ENCODE data around the gene MYL5.
"Not testable (repeated sequence)": the region's sequence is repeated elsewhere in the genome, so short reads cannot be mapped to it uniquely, and the experiment has no call there.

MYL5 gene

DNA sequence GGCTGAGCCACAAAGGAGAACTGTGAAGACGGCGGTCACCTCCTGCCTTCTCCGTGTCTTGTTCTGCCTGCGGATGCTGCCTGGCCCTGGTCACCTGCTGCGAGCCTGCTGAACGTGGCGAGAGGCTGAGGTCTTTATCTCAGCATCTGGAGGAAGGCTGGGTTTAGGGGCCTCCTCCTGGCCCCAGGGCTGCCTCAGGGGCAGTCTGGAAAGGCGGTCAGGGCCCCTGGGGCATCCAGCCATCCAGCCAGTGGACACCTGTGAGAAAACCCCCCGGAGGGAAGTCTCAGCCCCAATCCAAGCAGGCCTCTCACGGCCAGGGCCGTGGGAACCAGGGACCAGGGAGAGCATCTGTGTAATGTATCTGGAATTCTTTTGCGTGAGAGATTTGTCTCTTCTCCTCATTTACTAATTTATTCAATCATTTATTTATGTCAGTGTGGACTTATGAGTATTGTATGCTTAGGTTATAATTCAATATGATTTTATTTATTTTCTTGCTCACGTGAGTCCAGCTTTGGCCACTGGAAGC is 37.6 kb upstream of the MYL5 start:
- DNase-seq: no peak

DNA sequence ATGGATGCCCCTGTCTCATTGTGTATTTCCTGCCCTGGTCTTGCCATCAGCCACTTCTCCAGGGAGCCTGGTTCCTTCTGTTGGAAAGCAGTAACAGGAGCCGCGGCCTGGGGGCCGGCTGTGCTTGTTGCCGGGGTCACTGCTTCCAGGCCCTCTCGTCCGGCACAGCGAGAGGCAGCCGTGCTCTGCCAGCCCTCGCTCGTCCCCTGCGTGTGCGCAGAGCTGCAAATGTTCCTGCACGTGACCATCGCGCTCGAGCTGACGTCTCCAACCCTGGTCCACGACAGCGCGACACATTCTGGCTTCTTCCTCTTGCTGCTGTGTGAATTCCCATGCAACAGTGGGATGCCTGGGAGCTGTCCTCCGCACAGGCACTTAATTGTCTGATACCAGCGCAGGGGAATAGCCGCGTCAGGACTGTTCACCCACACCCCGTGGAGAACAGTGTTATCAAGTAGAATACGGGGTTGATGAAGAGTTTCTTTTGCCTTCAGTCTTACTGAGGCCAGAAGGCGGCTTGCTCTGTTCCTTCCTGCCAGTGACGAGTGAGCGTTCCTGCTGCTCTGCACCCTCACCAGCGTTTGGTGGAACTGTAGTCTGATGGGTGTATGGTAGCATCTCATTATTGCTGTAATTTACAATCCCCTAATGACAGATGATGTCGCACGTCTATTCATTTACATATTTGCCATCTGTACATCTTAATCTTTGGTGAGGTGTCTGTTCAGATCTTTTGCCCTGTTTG is 36.6 kb upstream of the MYL5 start:
- DNase-seq: no peak

DNA sequence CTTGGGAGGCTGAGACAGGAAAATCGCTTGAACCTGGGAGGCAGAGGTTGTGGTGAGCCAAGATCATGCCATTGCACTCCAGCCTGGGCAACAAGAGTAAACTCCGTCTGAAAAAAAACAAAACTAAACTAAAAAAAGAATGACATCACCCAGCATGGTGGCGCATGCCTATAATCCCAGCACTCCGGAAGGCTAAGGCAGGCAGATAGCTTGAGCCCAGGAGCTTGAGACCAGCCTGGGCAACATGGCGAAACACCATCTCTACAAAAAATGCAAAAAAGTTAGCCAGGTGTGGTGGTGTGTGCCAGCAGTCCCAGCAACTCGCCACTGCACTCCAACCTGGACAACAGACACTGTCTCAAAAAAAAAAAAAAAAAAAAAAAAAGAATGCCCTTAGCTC is 32.0 kb upstream of the MYL5 start:
- not testable (repeated sequence) for DNase-seq

DNA sequence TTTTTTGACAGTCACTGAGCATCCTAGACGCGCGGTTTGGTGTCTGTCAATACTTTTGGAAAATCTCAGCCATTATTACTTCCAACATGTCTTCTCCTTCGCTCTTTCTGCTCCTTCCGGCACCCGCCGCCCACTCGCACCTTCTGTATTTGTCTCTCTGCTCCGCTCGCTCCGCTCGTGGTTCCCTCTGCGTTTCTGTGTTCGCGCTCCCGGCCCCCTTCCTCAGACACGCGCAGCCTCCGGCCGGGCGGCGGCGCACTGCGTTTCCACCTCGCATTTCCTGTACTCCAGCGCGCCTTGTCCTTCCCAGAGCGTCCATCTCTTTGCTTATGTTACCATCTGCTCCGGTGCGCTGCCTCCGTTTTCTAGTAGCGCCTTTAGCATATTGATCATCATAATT is 27.9 kb upstream of the MYL5 start:
- DNase-seq: no peak

DNA sequence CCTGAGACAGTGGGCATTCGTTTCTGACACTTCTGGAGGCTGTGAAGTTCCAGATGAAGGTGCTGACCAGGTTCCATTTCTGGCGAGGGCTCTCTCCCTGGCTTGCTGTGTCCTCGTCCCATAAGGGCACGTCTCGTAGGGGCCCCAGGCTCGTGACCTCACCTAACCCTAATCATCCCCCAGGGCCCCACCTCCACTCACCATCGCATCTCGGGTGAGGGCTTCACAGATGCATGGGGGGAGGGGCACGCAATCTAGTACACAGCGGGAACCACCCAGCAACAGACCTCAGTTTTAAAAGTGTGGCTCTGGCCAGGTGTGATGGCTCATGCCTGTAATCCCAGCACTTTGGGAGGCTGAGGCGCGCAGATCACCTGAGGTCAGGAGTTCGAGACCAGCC is 26.9 kb upstream of the MYL5 start:
- no peak for DNase-seq

DNA sequence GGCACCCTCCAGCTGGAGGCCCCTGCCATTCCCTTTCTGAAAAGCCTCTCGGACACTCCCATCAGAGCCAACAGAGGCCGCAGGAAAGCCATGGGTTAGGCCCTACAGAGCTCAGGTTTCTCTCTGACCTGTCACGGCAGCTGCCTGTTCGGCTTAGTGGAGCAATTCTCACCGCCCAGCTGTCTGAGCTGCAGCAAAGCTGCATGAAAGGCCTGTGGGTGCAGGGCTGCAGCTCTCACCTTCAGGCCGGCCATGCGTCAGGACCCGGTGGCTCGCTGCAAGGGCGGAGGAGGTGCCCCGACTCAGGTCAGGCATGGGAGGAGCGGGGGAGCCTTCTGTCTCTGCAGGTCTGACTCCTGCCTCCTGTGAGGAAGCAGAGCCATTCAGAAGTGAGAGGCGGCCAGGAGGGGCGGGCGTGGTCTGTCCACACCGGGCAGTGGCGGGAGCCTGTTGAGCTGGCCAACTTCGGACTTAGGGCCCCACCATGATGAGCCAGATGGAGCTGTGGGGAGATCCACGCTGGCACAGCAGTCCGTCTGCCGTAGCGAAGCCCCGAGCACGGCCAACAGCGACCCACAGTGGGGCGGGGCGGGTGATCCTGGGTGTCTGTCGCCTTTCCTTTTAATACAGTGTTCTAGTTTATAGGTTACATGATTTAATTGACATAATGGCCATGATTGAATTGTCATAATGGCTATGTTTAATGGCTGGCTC is 25.6 kb upstream of the MYL5 start:
- no peak for DNase-seq

DNA sequence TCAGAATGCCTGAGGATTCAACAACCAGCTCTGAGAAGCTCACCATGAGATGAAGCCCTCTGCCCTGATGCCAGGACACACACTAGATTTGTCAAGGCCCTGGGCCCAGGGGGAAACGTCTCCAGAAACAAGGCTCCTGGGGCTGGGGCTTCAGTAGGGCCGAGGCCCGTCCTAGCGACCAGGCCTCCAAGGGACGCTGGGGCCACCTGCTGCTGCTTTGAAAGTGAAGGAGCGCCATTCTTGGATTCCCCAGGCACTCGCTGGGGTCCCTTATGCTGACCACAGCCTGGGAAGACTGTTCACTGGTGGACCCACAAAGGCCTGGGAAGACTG is 25.1 kb upstream of the MYL5 start:
- DNase-seq: no peak

DNA sequence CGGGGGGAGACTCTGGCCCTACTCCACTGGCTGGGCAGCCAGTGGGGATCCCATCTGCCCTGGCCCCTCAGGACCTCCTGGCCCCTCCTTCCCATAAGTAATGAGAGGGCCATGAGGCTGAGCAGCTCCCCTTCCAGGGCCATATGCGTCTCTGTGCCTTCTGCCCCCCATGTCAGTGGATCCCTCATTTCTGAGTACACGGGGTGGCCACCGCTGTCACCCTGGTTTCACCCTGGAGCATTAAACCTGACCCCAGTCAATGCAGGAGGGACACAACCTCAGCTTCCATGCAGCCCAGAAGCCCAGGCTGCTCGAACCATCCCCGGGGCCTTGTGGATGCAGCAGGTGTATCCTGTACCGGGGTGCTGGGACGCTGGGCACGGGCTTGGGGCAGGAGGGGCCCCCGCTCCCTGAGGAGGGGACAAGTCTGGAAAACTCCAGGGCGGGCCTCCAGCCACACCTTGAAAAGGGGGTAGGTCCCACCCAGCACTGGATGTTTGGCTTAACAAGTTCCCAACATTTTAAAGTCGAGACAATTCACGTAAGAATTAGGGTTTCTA is 24.5 kb upstream of the MYL5 start:
- DNase-seq: no peak

DNA sequence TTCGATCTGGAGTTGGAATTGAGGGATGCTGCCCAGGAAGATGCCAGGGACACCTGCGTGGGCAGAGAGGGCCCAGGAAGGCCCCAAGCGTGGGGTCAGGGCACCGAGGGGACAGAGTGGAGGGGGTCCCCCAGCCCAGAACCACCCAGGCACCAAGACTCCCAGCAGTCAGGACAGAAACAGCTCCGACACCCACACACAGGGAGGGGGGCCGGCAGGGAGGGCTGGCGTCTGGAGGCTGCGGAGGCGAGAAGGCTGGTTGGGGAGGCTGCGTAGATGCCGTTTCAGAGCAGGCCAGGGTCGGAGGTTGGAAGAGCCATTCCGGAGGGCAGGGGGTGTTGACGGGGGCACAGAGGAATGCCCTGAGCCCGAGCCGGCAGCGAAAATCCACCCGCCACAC is 23.9 kb upstream of the MYL5 start:
- no peak for DNase-seq

DNA sequence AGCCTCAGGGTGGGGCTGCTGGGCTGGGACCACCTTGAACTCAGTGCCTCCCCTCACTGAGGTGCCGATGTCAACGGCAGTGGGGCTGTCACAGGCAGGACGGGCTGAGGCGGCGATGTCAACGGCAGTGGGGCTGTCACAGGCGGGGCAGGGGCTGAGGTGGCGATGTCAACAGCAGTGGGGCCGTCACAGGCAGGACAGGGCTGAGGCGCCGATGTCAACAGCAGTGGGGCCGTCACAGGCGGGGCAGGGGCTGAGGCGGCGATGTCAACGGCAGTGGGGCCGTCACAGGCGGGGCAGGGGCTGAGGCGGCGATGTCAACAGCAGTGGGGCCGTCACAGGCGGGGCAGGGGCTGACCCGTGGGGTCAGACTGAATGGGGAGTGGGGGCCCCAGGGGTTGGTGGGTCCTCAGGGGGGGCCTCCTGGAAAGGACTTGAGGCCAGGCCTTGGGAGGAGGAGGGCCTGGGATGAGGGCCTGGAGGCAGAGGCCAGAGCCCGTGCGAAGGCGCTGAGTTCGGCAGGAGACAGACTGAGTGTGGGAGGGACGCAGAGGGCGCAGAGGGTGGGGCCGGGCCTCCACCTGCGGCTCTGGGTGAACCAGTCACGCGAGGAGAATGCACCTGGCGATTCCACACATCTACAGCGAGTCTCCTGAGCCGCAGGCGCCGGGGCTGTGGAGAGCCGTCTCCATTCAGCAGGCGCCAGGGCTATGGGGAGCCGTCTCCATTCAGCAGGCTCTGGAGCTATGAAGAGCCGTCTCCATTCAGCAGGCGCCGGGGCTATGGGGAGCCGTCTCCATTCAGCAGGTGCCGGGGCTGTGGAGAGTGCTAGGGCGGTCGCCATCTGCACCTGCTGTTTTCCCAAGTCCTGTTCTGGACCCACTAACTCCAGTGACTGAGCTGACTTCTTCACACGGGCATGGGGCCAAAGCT is 23.1 kb upstream of the MYL5 start:
- no peak for DNase-seq

DNA sequence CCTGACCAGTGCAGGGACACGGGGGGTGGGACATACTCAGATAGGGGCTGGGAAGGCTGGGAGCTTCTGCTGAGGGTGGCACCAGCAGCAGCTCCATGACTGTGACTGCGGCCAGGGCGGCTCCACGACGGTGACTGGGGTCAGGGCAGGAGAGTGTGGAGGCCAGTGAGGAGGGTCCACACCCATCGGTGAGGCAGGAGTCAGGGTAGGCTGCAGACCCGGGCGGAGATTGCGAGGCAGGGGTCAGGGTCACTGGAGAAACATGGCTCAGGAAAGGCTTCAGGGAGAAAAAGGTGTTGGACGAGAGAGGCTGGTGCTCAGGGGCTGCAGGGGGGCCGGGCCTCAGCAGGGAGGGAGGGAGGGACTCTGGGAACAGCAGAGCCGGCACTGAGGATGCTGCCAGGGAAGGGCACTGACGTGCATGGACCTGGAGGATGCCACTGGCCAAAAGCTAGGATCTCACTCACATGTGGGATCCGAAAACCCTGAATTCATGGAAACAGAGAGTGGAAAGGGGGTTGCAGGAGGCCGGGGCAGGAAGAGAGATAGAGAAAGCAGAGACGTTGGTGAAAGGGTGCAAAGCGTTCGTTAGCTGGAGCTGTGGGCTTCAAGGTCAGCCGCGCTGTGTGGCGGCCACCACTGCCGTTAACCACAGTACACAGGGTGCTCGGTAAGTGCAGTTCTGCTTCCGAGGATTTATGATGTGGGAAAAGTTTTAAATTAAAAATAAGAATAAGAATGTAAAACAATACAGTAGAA is 22.3 kb upstream of the MYL5 start:
- DNase-seq: no peak

DNA sequence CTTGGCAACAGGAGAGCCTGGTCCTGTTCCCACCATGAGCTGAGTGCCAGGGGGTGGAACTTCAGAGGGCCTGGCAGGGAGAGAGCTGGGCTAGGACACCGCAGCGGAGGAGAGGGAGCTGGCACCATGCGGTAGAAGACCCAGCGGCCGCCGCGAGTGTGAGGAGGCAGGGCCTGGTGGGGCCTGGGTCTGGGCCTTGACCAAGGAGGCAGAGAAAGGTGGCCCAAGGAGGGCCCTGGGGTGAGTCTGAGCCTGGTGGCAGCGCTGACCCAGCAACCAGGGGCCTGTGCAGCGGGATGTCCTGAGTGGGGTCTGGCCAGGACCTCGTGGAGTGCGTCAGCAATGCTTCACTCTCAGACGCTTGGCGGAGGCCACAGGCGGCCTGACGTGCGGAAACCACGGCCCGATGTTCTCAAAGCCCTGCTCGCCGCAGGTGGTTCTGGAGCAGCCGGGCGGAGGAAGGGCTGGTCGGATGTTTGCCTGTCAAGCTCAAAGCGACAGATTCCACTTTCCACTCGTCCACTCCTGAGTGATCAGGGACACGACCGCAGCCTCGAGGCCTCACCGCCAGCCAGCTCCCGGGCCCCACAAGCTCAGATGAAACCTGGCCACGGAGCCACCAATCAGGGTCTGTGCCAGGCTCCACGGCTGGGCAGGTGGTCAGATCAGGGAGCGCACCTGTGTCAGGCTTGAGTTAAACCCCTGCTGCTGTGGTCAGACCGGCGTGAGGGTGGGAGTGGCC is 21.1 kb upstream of the MYL5 start:
- DNase-seq: no peak

DNA sequence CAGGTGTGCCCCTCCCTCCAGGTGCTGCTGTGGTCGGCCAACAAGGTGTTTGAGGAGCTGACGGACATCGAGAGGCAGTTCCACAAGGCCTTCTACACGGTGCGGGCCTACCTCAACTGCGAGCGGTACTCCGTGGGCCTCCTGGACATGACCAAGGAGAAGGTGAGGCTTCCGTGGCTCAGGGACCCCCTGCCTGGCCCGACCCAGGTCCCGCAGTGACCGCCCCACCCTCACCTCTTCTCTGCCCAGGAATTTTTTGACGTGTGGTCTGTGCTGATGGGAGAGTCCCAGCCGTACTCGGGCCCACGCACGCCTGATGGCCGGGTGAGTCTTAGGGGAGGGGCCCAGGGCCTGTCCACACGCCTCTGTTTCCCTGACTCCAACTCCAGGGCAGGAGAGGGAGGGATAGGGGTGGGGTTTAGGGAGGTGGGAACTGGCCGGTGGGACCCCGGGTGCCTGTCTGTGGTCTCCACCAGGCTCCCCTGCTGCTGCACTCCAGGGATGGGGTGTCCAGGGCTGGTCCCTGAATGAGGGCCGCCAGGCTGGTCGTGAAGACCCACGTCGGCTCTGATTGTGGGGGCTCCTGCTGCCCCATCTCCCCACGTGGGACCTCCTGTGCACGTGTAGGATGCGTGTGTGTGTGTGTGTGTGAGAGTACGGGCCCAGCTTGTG is 20.4 kb upstream of the MYL5 start:
- DNase-seq: no peak

DNA sequence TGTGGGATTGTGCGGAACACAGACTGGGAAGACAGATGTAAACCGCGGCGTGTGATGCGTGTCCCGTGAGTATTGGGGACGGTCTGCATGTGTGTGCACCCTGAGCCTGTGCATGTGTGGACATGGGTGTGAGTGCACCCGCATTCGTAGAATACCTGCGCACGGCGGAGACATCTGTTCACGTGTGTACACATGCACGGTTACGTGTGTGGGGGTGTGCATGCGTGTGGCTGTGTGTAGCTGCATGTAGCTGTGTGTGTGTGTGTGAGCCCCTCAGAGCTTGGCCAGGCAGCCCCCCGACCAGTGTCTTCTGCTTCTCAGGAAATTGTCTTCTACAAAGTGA is 19.9 kb upstream of the MYL5 start:
- DNase-seq: no peak

DNA sequence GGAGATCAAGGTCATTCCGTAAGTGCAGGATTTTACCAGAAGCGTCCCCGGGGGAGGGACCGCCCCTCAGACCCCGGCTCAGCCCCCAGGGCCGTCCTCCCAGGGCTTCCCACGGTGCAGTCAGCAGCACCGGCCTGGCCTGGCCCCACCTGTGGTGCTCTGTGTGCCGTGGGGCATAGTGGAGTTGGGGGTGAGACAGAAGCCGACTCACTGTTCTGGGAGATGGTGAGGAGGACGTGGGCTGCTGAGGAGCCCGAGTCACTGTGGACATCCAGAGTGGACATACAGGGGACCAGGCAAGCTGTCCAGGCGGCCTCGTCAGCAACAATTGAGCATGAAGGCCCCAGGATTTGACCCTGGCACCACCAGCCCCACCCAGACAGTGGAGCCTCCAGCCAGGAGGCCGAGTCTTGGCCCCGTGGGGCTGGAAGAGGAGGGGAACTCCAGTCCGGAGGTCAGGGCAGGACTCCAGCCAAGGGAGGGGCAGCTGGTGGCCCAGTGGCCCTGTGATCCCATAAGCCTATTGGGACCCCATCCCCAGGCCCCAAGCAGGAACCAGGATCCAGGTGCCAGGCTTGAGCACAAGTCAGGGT is 19.4 kb upstream of the MYL5 start:
- DNase-seq: no peak

DNA sequence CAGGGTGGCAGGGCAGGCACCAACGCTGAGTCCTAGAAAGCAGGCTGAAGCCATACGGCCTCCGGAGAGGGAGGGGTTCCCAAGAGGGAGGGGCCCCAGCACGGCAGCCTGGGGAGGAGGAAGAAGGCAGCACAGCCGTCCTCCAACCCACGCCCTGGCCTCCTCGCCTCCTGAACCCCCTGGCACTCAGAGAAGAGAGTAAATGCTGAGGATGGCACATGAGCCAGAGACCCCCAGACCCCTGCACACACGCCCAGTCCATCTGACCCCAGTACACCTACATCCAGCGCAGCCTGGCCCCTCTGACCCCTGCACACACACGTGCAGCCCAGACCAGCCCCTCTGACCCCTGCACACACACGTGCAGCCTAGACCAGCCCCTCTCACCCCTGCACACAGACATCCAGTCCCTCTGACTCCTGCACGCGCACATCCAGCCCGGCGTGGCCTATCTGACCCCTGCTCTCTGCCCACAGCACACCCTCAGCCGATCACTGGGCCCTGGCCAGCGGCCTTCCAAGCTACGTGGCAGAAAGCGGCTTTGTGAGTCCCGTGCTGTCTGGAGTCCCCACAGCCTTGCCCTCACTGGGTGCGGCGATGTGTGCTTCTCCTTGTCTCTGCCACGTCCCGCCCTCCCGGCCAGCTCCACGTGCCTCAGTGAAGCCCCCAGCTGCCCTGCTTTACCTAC is 18.7 kb upstream of the MYL5 start:
- DNase-seq: no peak

DNA sequence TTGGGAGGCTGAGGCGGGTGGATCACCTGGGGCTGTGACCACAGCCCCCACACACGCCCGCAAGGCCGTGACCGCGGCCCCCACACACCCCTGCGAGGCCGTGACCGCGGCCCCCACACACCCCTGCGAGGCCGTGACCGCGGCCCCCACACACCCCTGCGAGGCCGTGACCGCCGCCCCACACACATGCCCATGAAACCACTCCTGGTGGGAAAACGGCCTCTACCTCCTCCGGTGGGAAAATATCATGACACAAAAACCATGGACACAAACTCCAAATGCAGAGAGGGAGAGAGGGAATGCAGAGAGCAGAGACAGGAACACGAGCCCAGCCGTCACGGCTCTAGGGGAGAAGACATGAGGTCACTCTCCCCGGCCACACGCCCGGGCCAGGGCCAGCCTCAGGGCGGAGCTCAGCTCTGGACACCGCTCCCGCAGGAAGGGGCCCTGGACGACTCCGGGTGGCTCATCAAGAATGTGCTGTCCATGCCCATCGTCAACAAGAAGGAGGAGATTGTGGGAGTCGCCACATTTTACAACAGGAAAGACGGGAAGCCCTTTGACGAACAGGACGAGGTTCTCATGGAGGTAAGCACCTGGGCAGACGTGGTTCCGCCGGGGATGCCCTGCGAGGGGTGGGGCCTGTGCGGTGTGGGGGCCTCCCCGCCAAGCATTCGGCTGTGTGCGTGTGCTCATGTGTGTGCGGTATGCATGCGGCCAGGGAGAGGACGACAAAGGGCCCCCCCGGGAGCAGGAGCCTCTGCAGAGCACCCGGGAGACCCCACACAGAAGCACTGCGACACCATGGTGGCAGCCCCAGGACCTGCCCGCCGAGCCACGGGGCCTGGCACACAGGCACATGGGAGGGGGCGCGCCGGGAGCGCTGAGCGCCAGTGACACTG is 17.7 kb upstream of the MYL5 start:
- DNase-seq: no peak

DNA sequence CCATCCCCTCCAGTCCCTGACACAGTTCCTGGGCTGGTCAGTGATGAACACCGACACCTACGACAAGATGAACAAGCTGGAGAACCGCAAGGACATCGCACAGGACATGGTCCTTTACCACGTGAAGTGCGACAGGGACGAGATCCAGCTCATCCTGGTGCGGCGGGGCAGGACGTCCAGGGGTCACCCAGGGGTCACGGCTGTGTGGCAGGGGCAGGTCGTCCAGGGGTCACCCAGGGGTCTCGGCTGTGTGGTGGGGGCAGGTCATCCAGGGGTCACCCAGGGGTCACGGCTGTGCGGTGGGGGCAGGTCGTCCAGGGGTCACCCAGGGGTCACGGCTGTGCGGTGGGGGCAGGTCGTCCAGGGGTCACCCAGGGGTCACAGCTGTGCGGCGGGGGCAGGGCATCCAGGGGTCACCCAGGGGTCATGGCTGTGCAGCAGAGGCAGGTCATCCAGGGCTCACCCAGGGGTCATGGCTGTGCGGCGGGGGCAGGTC is 17.0 kb upstream of the MYL5 start:
- no peak for DNase-seq
